DOHH2 (cell line): Measurements from ENCODE around the gene MAPK8IP1.

Experiments used
- CTCF ChIP-seq: fragments of 200-600 bp; sonication (generic); IDR thresholded peaks from one replicate; pipeline ENCODE4 v1.5.1; 2014; ENCODE audit warnings: antibody characterized with exemption, mild to moderate bottlenecking, low read depth, low read length; ENCODE audit not compliant: poor library complexity, severe bottlenecking
- EZH2phosphoT487 ChIP-seq: fragments of 200-600 bp; sonication (generic); IDR thresholded peaks from 2 replicates; pipeline ENCODE4 v1.6.1; 2017; ENCODE audit warnings: borderline replicate concordance, mild to moderate bottlenecking, antibody characterized with exemption, low read length, moderate library complexity, mixed read lengths

- TF ChIP-seq CTCF, result no peak
- TF ChIP-seq EZH2phosphoT487, result no peak
Measured at GRCh38 chr11:45860348-45860747, 25.1 kb upstream of the MAPK8IP1 start.
